ENCODE data around the gene PDSS1.
"Not testable (repeated sequence)": the region's sequence is repeated elsewhere in the genome, so short reads cannot be mapped to it uniquely, and the experiment has no call there.

The PDSS1 gene

GRCh38 chr10:26697163-26697921 is at the start of gene PDSS1:
Gene PDSS1, plus strand, starts transcription at chr10:26697701. Its CDS starts 11 bp downstream, at chr10:26697712.
- peak; percentile 70 for DNase-seq

DNA sequence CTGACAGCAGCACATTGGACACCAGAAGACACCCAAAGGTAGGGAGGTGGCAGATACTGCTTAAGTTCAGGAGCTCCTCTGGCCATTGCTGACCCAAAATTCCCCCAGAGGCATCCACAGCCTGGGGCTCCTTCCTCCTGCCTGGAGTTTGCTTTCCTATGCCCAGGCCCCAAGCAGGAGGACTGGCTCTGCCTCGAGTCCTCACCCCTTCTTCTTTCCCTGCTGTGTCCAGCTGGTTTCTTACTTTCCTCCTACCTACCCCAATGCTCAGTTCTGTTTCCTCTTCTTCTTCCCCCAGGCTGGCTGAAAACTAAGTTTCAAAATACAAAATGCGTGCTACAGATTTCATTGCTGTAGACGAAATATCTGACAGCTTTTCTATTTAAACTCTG is 49.3 kb upstream of the PDSS1 start:
- DNase-seq = not testable (repeated sequence)

- no peak for DNase-seq
These were observed 47.1 kb upstream of the PDSS1 start for GRCh38 chr10:26650406-26650805.

DNA sequence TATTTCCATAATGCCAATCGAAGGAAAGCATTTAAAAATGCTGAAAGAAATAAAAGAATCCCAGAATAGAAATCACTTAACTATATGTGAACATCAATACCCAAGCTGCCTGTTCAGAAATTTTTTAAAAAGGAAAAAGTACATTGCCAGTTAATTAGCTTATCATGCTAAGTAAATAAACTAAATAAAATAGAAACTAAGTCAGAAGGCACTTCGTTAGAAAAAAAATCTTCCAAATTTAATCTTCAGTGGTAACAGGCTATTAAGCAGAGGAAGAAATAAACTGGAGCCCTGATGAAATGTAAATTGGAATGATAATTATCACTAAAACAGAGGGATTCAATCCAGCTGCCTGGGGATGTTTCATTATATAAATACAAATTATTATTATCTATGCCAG is 46.0 kb upstream of the PDSS1 start:
- DNase-seq = not testable (repeated sequence)

GRCh38 chr10:26653004-26653403 is 44.5 kb upstream of the PDSS1 start:
- DNase-seq = no peak

- DNase-seq = no peak
These were observed 41.8 kb upstream of the PDSS1 start for GRCh38 chr10:26655746-26656145.

- no peak for DNase-seq
These were observed 34.6 kb upstream of the PDSS1 start for GRCh38 chr10:26662864-26663263.

GRCh38 chr10:26665080-26666048 is 32.1 kb upstream of the PDSS1 start:
- DNase-seq = no peak

- DNase-seq = no peak
These were observed 21.6 kb upstream of the PDSS1 start for GRCh38 chr10:26675873-26676257.

- no peak for DNase-seq
These were observed 17.9 kb upstream of the PDSS1 start for GRCh38 chr10:26679588-26679987.

GRCh38 chr10:26681076-26681475 is 16.4 kb upstream of the PDSS1 start:
- no peak for DNase-seq

DNA sequence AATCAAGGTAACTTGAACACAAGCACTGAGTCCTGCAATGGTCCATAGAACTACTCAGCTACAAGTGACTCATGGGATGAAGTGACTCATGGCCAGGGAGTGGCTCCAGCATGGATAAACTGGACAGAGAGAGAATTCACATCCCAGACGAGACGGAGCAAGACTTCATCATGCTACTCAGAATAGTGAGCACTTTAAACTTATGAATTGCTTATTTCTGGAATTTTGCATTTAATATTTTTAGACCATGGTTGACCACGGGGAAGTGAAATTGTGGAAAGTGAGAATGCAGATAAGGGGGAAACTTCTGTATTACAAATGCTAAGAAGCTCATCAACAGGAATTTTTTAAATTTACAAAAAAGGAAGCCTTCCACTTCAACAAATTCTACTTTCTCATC is 15.5 kb upstream of the PDSS1 start:
- peak; percentile 60 for DNase-seq

DNA sequence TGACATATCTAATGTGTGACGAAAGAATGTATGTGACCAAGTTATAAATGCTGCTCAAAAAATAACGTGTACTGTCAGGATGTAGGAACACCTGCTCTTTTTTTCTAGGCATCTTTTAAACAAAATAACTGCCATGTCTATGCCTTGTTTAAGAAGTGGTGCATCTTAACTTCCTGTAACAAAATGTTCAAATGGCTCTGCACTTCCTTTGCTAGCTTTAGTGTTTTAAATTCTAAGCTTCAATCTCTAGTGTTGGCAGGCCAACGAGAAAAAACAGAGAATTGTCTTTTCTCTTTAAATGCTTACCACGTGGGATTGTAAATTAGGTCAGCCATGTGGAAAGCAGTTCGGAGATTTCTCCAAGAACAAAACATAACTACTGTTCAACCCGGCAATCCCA is 14.6 kb upstream of the PDSS1 start:
- no peak for DNase-seq

DNA sequence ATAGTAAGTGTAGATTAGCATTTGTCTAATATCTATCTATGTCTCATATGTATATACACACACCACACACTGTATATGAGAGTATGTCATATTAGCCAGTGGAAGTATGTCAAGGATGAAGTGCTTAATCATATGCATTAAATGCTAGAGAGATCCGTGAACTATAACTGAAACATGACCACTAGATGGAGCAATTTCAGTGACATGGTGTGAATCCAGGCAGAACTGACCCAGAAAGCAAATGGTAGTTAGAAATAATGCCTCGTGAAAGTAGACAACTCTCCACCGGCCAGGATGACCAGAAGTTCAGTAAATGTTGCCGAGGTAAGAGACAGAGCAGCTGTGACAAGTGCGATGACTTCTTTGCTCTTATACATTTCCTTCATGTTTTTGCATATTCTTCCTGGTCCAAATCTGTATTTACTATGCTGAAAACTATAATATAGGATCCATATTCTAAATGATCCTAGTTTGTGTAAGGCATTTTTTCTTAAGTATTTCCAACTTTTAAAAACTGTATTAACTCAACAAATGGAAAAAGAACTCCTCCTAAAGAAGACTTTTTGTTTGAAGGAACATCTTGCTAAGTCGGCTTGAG is 12.7 kb upstream of the PDSS1 start:
- peak; percentile 56 for DNase-seq

DNA sequence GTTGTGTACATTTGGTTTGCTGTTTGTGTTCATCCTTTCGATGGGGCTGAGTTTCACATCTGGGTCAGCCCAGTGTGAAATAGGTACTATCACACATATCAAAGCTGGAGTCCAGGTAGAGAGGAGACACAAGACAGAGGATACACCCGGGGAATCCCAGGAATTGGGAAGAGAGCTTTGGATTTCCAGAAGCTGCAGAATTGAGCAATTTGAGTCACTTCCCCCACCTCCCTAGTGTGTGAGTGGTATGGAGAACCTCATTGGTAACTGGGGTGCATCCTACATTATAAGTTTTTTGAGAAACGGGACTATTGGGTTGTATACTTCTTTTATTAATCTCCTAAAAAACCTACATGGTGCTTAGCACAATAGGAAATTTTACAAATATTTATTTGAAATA is 12.1 kb upstream of the PDSS1 start:
- no peak for DNase-seq

GRCh38 chr10:26689399-26689798 is 8.1 kb upstream of the PDSS1 start:
- no peak for DNase-seq

GRCh38 chr10:26690731-26691475 is 6.6 kb upstream of the PDSS1 start:
- no peak for DNase-seq

DNA sequence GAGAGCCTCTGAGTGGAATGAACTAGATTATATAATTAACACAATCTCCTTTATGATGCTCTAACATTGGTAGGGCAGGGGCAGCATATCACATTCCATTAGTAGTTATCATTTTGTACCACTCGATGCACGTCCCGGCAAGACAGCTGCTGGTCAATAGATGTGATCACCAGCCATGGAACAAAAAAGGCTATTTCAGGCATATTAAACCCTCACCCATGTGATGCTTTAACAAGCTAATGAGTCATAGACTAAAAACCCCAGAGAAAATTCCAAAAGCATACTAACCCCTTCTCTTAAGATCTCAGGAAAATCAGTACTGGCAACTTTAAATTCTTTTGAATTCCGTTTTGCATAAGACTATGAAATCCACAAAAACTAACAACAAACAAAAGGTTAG is 3.0 kb upstream of the PDSS1 start:
- DNase-seq = peak; percentile 61

DNA sequence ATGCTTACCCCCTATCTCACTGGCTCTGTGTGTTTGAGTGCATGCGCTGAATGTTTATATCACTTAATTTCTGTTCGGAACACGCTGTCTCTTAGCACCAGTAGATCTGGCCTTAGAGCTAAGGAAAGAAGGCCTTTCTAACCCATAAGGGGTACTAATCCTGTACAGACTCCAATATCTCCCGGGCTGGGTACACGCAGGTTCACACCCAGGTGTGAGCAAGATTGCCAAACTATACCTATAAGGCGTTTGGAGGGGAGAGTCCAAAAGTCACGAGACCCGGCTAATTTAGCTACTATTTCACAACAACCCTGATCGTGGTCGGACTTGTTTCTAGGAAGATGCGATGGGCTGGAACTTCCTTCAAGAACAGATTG is 727 bp upstream of the PDSS1 start:
- DNase-seq = no peak

- peak; percentile 7 for DNase-seq
These were observed 564 bp downstream of the PDSS1 start for GRCh38 chr10:26697922-26698608.

DNA sequence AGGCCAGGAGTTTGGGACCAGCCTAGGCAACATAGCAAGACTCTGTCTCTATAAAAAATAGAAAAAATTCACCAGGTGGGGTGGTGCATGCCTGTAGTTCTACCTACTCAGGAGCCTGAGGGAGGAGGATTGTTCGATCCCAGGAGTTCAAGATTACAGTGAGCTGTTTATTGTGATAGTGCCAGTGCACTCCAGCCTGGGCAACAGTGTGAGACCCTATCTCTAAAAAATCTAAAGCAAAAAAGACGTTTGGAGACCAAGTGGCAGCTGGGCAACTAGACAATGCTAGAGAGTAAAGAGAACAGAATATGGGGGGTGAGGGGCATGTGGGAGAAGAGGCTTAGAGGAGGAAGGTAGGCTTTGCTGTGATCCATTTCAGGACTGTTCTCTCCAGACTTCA is 1.4 kb downstream of the PDSS1 start:
- no peak for DNase-seq

GRCh38 chr10:26699631-26700030 is 2.1 kb downstream of the PDSS1 start:
- DNase-seq = no peak

Measured in EL (cell line).